Gastrocnemius medialis (tissue), 4 donors: ENCODE results near the gene IGF2. TPM values are rescaled to one million over a fixed set of nuclear protein-coding genes. Genes with fewer than 3 reads are reported as not detected.

Experiments used
- ATAC-seq, 2 donors: fragments of 150-250 bp; one replicate each; pipeline ENCODE4 v1.9.1; 2016
- DNase-seq, 2 donors: peaks; one replicate each; pipeline ENCODE4 v3.0.0-alpha.2; 2019
- H3K27ac ChIP-seq, 4 donors: fragments of 200-600 bp; sonication (generic); 1 replicate in 1 of 4; 2 replicates in 3 of 4; pipeline ENCODE4 v1.5.1; 2016 to 2018; ENCODE audit warnings: mild to moderate bottlenecking in 2 of 4, moderate library complexity in 1 of 4
- H3K27me3 ChIP-seq, 3 donors: fragments of 200-600 bp; sonication (generic) in 2 of 3; 1 replicate in 1 of 3; 2 replicates in 2 of 3; pipeline versions ENCODE4 v1.5.1 to v1.6.0; 2016 to 2019; ENCODE audit warnings: mild to moderate bottlenecking in 1 of 3, moderate library complexity in 1 of 3
- H3K36me3 ChIP-seq, 2 donors: fragments of 200-600 bp; sonication (generic) in 1 of 2; one replicate each; pipeline ENCODE4 v1.5.1; 2017 to 2018
- H3K4me1 ChIP-seq, 2 donors: fragments of 200-600 bp; sonication (generic) in 1 of 2; one replicate each; pipeline ENCODE4 v1.5.1; 2016 to 2017; ENCODE audit warnings: mild to moderate bottlenecking in 2 of 2
- H3K4me3 ChIP-seq, 4 donors: fragments of 200-600 bp; sonication (generic) in 3 of 4; 1 replicate in 1 of 4; 2 replicates in 3 of 4; pipeline ENCODE4 v1.5.1; 2016 to 2019; ENCODE audit warnings: mild to moderate bottlenecking in 2 of 4
- H3K9me3 ChIP-seq, 3 donors: fragments of 200-600 bp; sonication (generic) in 2 of 3; 1 replicate in 1 of 3; 2 replicates in 2 of 3; pipeline ENCODE4 v1.5.1; 2016 to 2019
- CTCF ChIP-seq, 5 experiments: fragments of 450-650 bp in 3 of 5; fragments of 200-600 bp in 2 of 5; sonication (generic) in 2 of 5; IDR thresholded peaks in 4 of 5; conservative IDR thresholded peaks in 1 of 5; 1 replicate in 4 of 5; 2 replicates in 1 of 5; pipeline ENCODE4 v1.5.1; 2016 to 2019; ENCODE audit warnings: antibody characterized with exemption in 5 of 5, mild to moderate bottlenecking in 3 of 5, moderate library complexity in 3 of 5
- POLR2A ChIP-seq, 2 donors: fragments of 450-650 bp; IDR thresholded peaks; one replicate each; pipeline ENCODE4 v1.6.1; 2017; ENCODE audit warnings: antibody characterized with exemption in 2 of 2, mild to moderate bottlenecking in 2 of 2, moderate library complexity in 2 of 2
- in situ Hi-C, 4 donors: fragments of 200-750 bp; cut with MboI; loops; one replicate each; pipeline versions ENCODE4 v1.15.0 to v1.8.0; 2017; ENCODE audit warnings: low sequenced_read_pairs in 4 of 4
- intact Hi-C: fragments of 100-400 bp; cut with DNase I; formaldehyde crosslinking; loops from one replicate; pipeline ENCODE4 v1.15.1; 2023; ENCODE audit warnings: low total_unique reads
- microRNA counts, 2 donors: library from miRNA; unstranded; fragments of <30 nt; microRNA quantifications; one replicate each; lab custom pipeline; 2016
- microRNA-seq, 2 donors: library from miRNA; unstranded; fragments of <30 nt; microRNA quantifications; one replicate each; pipeline ENCODE4, GENCODE V29; 2016; ENCODE audit warnings: borderline replicate concordance in 2 of 2
- total RNA-seq, 4 donors: library from RNA; depleted of rRNA; stranded (reverse); fragments of >200 nt; gene quantifications; one replicate each; pipeline versions ENCODE4 v1.1.0 to v1.2.3, GENCODE V29; 2016

Gene IGF2
- total RNA-seq, 4 donors from 2014 or later, result 21.6 to 42.4 (median 29.2) TPM

DNA sequence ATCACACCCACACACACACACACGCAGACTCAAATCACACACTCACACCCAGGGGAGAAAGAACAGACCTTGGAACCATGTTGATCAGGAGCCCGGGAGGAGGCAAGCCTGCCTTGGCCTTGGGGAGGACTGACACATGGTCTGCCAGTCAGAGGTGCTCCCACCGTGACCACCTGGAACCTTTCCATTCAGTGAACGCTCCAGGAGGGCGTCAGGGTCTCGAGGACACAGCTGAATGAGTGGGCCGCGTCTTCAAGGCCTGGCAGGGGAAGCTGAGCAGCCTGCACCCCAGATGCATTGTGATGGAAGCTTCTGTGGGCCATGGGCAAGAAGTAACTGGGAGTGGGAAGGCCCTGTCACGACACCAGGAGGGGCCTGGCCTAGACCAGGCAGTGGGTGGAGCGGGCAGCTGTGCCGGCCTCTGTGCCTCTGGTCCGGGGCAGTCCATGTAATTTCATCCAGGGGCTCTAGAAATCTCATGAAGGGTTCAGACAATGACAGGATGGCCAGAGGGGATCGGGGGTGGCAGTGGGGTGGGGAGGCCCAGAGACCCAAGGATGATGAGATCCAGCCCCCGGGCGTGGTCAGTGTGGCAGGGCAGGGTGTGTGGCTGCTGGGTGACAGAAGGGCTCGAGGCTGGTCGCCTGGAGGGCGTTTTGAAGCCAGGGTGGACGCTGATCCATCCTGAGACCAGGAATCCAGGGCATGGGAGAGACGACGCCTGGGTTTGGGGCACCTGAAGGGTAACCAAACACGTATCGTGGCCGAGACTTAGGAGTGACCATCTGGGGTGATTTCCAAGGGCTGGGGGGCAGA lies 53.7 kb downstream of the IGF2 start:
- Histone ChIP-seq H3K36me3 (no peaks in the 10 kb centered on the region), H3K27me3 (no peaks in the 10 kb centered on the region), H3K27ac (no peak overlapping the region), H3K9me3 (peaks cover 0 to 8% (median 0%) of the 10 kb centered on the region in 3 donors), H3K4me1 (no peaks in the 10 kb centered on the region), H3K4me3 (no peak overlapping the region)
- no peak for ATAC-seq
- in situ Hi-C loops, result no loop called here
- TF ChIP-seq POLR2A (IDR thresholded peaks at IDR 0.05) (no peak), CTCF (IDR thresholded peaks at IDR 0.05 in 4 of 5, conservative IDR thresholded peaks at IDR 0.05 in 1 of 5) (no peak)
- intact Hi-C loops, result no loop called here
- DNase-seq, result no peak

DNA sequence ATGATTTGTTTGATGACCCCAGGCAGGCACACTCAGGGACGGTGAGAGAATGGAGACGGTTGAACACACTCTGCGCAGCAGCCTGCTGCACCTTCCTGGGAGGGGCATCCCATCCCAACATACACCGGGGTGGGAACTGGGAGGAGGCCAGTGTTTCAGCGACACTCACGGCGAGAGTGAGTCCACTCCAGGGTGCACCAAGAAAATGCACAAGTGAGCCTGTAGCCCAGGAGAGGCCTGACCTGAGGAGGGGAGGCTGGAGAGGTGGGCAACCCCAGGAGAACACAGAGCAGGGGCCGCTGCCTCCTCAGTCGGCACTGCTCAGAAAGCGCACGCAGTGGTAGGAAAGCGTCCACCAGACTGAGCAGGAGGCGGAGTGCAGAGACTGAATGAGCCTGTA lies 54.5 kb downstream of the IGF2 start:
- ATAC-seq, result no peak

More for the DNA sequence above, 54.5 kb downstream of the IGF2 start:
- DNase-seq, result no peak
- in situ Hi-C loops, result no loop called here
- H3K27me3 ChIP-seq, result no peaks in the 10 kb centered on the region
- no peaks in the 10 kb centered on the region for H3K4me1 ChIP-seq
- H3K36me3 ChIP-seq, result no peaks in the 10 kb centered on the region
- intact Hi-C loops, result no loop called here
- H3K4me3 ChIP-seq, result no peak overlapping the region
- peaks cover 0 to 8% (median 0%) of the 10 kb centered on the region in 3 donors for H3K9me3 ChIP-seq
- H3K27ac ChIP-seq, result no peak overlapping the region
- no peak for TF ChIP-seq CTCF (IDR thresholded peaks at IDR 0.05 in 4 of 5, conservative IDR thresholded peaks at IDR 0.05 in 1 of 5)
- TF ChIP-seq POLR2A (IDR thresholded peaks at IDR 0.05), result no peak

MicroRNAs within 50 kb of the gene (microRNA counts, 767-probe panel; counts per million panel counts)
- microRNA hsa-miR-483-3p (lab: Ali Mortazavi, UCI) (356 to 448 counts per million in 2 donors), microRNA hsa-miR-483-5p (lab: Ali Mortazavi, UCI) (356 to 448 counts per million in 2 donors)

Small RNAs within 50 kb of the gene (microRNA-seq; reads per million reads assigned to microRNA genes)
- gene MIR4686 (0 reads per million in 2 donors), gene MIR483 (151 to 258 reads per million in 2 donors)

Other genes with a start within 250 kb of the IGF2 start
- gene PRR33, start 247.5 kb downstream of the IGF2 start, total RNA-seq, result 1 to 10 TPM in 2 of 4 donors, under 1 TPM in 2; 0.16 to 2.3 (median 1.0) TPM
- gene TNNT3, start 219.7 kb downstream of the IGF2 start, total RNA-seq, result 1,000 to 10,000 TPM; 1,260 to 3,441 (median 1,835) TPM
- gene MRPL23, start 192.1 kb downstream of the IGF2 start, total RNA-seq, result 100 to 1,000 TPM; 128 to 243 (median 187) TPM
- gene H19, start 141.5 kb downstream of the IGF2 start, total RNA-seq, result 1,000 to 10,000 TPM; 1,088 to 2,877 (median 2,059) TPM
- gene INS, start 21.8 kb upstream of the IGF2 start, total RNA-seq, result not detected
- gene TH, start 32.4 kb upstream of the IGF2 start, total RNA-seq, result not detected
- gene ASCL2, start 131.2 kb upstream of the IGF2 start, total RNA-seq, result not detected
- under 1 TPM in 1 of 4 donors, not detected in 3; 0.10 TPM for gene C11orf21, start 162.5 kb upstream of the IGF2 start, total RNA-seq
- gene TSPAN32, start 162.6 kb upstream of the IGF2 start, total RNA-seq, result not detected
- gene CD81, start 237.9 kb upstream of the IGF2 start, total RNA-seq, result 10 to 100 TPM; 54.5 to 87.0 (median 66.8) TPM